SK-N-SH treated with all-trans-retinoic acid at 6 μM for 48 hours (cell line): Measurements from ENCODE around the gene SMCP.

Experiments
- ATAC-seq: fragments of 200-7000 bp; cut with Tn5 transposase; 3 replicates; pipeline ENCODE4 v1.9.1; 2020; ENCODE audit warnings: mild to moderate bottlenecking, moderate library complexity
- BACH2 ChIP-seq: fragments of 250-450 bp; sonication (Bioruptor Pico); IDR thresholded peaks from 2 replicates; pipeline ENCODE4 v1.9.0; 2021; ENCODE audit warnings: mild to moderate bottlenecking, borderline replicate concordance
- CSDC2 ChIP-seq: fragments of 250-450 bp; sonication (Bioruptor Pico); IDR thresholded peaks from 2 replicates; pipeline ENCODE4 v1.5.0; 2020; ENCODE audit warnings: mild to moderate bottlenecking, moderate library complexity
- ESRRG ChIP-seq: fragments of 250-450 bp; sonication (Bioruptor Pico); IDR thresholded peaks from 2 replicates; pipeline ENCODE4 v1.6.1; 2021; ENCODE audit warnings: mild to moderate bottlenecking
- GLIS3 ChIP-seq: fragments of 250-450 bp; sonication (Bioruptor Pico); IDR thresholded peaks from 2 replicates; pipeline ENCODE4 v1.5.0; 2020; ENCODE audit warnings: mild to moderate bottlenecking, moderate library complexity
- ISL1 ChIP-seq: fragments of 250-450 bp; sonication (Bioruptor Pico); IDR thresholded peaks from 2 replicates; pipeline ENCODE4 v2.1.2; 2022; ENCODE audit warnings: mild to moderate bottlenecking, moderate library complexity
- OSR1 ChIP-seq: fragments of 250-450 bp; sonication (Bioruptor Pico); IDR thresholded peaks from 2 replicates; pipeline ENCODE4 v1.8.0; 2022; ENCODE audit warnings: moderate library complexity, mild to moderate bottlenecking, inconsistent platforms
- PPARA ChIP-seq: fragments of 250-450 bp; sonication (Bioruptor Pico); IDR thresholded peaks from 2 replicates; pipeline ENCODE4 v1.5.0; 2020; ENCODE audit warnings: mild to moderate bottlenecking, borderline replicate concordance
- RARB ChIP-seq: fragments of 250-450 bp; sonication (Bioruptor Pico); IDR thresholded peaks from 2 replicates; pipeline ENCODE4 v1.8.0; 2021; ENCODE audit warnings: mild to moderate bottlenecking, moderate library complexity
- SNAI2 ChIP-seq: fragments of 250-450 bp; sonication (Bioruptor Pico); IDR thresholded peaks from 2 replicates; pipeline ENCODE4 v1.5.0; 2020; ENCODE audit warnings: mild to moderate bottlenecking, moderate library complexity
- TCF4 ChIP-seq: fragments of 250-450 bp; sonication (Bioruptor Pico); IDR thresholded peaks from 2 replicates; pipeline ENCODE4 v1.8.0; 2021; ENCODE audit warnings: mild to moderate bottlenecking, moderate library complexity, borderline replicate concordance
- TOX ChIP-seq: fragments of 250-450 bp; sonication (Bioruptor Pico); IDR thresholded peaks from 2 replicates; pipeline ENCODE4 v1.8.0; 2021; ENCODE audit warnings: mild to moderate bottlenecking, moderate library complexity, borderline replicate concordance
- ZC3H10 ChIP-seq: fragments of 250-450 bp; sonication (Bioruptor Pico); IDR thresholded peaks from 2 replicates; pipeline ENCODE4 v1.5.1; 2021; ENCODE audit warnings: mild to moderate bottlenecking, moderate library complexity
- ZFP3 ChIP-seq: fragments of 250-450 bp; sonication (Bioruptor Pico); IDR thresholded peaks from 2 replicates; pipeline ENCODE4 v1.5.0; 2020; ENCODE audit warnings: mild to moderate bottlenecking, moderate library complexity
- ZFP30 ChIP-seq: fragments of 450-650 bp; formaldehyde crosslinking; IDR thresholded peaks from 2 replicates; pipeline ENCODE4 v1.5.0; 2022; ENCODE audit warnings: mild to moderate bottlenecking, moderate library complexity
- ZNF565 ChIP-seq: fragments of 450-650 bp; formaldehyde crosslinking; conservative IDR thresholded peaks from 2 replicates; pipeline ENCODE4 v1.5.0; 2020; ENCODE audit warnings: low read depth, mild to moderate bottlenecking, moderate library complexity
- ZNF8 ChIP-seq: fragments of 450-650 bp; formaldehyde crosslinking; IDR thresholded peaks from 2 replicates; pipeline ENCODE4 v1.5.0; 2020; ENCODE audit warnings: mild to moderate bottlenecking, moderate library complexity
- TF ChIP-seq, protein P1 (sequence below): fragments of 250-450 bp; sonication (Bioruptor Pico); IDR thresholded peaks from 2 replicates; pipeline ENCODE4 v1.5.1; 2020; ENCODE audit warnings: low read depth, mild to moderate bottlenecking, moderate library complexity
- TF ChIP-seq, protein P2 (sequence below): fragments of 250-450 bp; sonication (Bioruptor Pico); IDR thresholded peaks from 2 replicates; pipeline ENCODE4 v1.8.0; 2020; ENCODE audit warnings: mild to moderate bottlenecking, moderate library complexity, borderline replicate concordance
- TF ChIP-seq, protein P3 (sequence below): fragments of 250-450 bp; sonication (Bioruptor Pico); IDR thresholded peaks from 2 replicates; pipeline ENCODE4 v1.5.0; 2020; ENCODE audit warnings: mild to moderate bottlenecking, moderate library complexity
- TF ChIP-seq, protein P4 (sequence below): fragments of 250-450 bp; sonication (Bioruptor Pico); IDR thresholded peaks from 2 replicates; pipeline ENCODE4 v1.5.1; 2021; ENCODE audit warnings: mild to moderate bottlenecking, moderate library complexity

The SMCP gene

DNA sequence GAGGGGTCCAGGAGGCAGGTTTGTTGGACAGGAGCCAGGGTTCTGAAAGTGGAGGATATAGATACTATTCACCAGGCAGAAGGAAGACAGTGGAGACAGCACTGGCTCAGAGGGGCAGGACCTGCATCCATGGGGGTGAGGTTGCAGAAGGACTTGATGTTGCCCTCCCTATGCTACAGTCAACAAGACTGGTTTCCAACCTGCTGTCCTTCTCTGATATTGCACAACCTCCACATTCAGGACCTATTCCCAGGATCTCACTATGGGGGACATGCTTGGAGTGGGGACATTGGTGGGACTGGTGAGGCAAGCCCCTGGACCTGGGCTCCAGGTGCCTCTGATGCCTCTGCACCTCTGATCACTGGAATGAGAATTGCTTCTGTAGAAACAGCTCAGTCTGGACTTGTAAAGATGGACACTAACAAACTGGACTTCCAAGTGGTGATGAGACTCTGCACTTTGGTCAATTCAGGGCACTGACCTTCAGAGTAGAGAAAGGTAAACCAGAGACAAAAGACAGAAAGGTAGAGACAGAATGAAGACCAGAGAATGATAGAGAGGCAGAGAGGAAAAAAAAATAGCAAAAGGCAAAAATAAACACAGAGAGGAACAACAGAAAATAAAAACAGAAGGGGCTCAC, 1.6 kb downstream of the SMCP start:
- no peak for ATAC-seq
- no peak for TF ChIP-seq TCF4 (CRISPR knock-in tag)
- TF ChIP-seq BACH2 (CRISPR knock-in tag) = no peak
- no peak for TF ChIP-seq CSDC2 (CRISPR knock-in tag)
- TF ChIP-seq RARB (CRISPR knock-in tag) = no peak
- TF ChIP-seq, protein P1, sequence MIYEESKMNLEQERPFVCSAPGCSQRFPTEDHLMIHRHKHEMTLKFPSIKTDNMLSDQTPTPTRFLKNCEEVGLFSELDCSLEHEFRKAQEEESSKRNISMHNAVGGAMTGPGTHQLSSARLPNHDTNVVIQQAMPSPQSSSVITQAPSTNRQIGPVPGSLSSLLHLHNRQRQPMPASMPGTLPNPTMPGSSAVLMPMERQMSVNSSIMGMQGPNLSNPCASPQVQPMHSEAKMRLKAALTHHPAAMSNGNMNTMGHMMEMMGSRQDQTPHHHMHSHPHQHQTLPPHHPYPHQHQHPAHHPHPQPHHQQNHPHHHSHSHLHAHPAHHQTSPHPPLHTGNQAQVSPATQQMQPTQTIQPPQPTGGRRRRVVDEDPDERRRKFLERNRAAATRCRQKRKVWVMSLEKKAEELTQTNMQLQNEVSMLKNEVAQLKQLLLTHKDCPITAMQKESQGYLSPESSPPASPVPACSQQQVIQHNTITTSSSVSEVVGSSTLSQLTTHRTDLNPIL (CRISPR knock-in tag) = no peak
- no peak for TF ChIP-seq ESRRG (CRISPR knock-in tag)

DNA sequence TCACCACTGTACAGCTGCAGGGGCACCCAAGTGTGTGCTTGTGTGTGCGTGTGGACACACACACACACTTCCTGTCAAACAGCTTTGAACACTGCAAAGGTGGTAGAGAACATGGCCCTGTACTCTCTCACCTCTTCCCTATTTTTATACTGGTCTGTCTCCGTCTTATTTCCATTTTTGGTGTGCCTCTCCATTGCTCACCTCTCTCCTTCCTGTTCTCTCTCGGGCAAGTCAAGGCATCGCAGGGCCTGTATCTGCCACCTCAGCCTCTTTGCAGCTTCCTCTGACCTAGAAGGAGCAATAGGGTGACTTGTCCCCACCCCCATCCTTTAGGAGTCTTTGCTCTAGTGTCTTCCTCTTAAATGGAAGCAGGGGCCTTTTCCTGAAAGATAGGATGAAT, 2.2 kb downstream of the SMCP start:
- ATAC-seq = no peak
- no peak for TF ChIP-seq BACH2 (CRISPR knock-in tag)
- TF ChIP-seq CSDC2 (CRISPR knock-in tag) = no peak
- no peak for TF ChIP-seq OSR1 (CRISPR knock-in tag)
- TF ChIP-seq ESRRG (CRISPR knock-in tag) = no peak
- no peak for TF ChIP-seq ZFP3
- no peak for TF ChIP-seq RARB (CRISPR knock-in tag)
- no peak for TF ChIP-seq PPARA (CRISPR knock-in tag)
- no peak for TF ChIP-seq ZC3H10
- TF ChIP-seq, protein P2, sequence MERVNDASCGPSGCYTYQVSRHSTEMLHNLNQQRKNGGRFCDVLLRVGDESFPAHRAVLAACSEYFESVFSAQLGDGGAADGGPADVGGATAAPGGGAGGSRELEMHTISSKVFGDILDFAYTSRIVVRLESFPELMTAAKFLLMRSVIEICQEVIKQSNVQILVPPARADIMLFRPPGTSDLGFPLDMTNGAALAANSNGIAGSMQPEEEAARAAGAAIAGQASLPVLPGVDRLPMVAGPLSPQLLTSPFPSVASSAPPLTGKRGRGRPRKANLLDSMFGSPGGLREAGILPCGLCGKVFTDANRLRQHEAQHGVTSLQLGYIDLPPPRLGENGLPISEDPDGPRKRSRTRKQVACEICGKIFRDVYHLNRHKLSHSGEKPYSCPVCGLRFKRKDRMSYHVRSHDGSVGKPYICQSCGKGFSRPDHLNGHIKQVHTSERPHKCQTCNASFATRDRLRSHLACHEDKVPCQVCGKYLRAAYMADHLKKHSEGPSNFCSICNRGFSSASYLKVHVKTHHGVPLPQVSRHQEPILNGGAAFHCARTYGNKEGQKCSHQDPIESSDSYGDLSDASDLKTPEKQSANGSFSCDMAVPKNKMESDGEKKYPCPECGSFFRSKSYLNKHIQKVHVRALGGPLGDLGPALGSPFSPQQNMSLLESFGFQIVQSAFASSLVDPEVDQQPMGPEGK (CRISPR knock-in tag) = no peak
- TF ChIP-seq, protein P1 (CRISPR knock-in tag) = no peak
- no peak for TF ChIP-seq ISL1 (CRISPR knock-in tag)
- no peak for TF ChIP-seq GLIS3 (CRISPR knock-in tag)
- TF ChIP-seq TOX (CRISPR knock-in tag) = no peak
- TF ChIP-seq, protein P3, sequence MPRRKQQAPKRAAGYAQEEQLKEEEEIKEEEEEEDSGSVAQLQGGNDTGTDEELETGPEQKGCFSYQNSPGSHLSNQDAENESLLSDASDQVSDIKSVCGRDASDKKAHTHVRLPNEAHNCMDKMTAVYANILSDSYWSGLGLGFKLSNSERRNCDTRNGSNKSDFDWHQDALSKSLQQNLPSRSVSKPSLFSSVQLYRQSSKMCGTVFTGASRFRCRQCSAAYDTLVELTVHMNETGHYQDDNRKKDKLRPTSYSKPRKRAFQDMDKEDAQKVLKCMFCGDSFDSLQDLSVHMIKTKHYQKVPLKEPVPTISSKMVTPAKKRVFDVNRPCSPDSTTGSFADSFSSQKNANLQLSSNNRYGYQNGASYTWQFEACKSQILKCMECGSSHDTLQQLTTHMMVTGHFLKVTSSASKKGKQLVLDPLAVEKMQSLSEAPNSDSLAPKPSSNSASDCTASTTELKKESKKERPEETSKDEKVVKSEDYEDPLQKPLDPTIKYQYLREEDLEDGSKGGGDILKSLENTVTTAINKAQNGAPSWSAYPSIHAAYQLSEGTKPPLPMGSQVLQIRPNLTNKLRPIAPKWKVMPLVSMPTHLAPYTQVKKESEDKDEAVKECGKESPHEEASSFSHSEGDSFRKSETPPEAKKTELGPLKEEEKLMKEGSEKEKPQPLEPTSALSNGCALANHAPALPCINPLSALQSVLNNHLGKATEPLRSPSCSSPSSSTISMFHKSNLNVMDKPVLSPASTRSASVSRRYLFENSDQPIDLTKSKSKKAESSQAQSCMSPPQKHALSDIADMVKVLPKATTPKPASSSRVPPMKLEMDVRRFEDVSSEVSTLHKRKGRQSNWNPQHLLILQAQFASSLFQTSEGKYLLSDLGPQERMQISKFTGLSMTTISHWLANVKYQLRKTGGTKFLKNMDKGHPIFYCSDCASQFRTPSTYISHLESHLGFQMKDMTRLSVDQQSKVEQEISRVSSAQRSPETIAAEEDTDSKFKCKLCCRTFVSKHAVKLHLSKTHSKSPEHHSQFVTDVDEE (CRISPR knock-in tag) = no peak
- TF ChIP-seq, protein P4, sequence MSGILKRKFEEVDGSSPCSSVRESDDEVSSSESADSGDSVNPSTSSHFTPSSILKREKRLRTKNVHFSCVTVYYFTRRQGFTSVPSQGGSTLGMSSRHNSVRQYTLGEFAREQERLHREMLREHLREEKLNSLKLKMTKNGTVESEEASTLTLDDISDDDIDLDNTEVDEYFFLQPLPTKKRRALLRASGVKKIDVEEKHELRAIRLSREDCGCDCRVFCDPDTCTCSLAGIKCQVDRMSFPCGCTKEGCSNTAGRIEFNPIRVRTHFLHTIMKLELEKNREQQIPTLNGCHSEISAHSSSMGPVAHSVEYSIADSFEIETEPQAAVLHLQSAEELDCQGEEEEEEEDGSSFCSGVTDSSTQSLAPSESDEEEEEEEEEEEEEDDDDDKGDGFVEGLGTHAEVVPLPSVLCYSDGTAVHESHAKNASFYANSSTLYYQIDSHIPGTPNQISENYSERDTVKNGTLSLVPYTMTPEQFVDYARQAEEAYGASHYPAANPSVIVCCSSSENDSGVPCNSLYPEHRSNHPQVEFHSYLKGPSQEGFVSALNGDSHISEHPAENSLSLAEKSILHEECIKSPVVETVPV (CRISPR knock-in tag) = no peak
- no peak for TF ChIP-seq ZFP30
- TF ChIP-seq SNAI2 = no peak

DNA sequence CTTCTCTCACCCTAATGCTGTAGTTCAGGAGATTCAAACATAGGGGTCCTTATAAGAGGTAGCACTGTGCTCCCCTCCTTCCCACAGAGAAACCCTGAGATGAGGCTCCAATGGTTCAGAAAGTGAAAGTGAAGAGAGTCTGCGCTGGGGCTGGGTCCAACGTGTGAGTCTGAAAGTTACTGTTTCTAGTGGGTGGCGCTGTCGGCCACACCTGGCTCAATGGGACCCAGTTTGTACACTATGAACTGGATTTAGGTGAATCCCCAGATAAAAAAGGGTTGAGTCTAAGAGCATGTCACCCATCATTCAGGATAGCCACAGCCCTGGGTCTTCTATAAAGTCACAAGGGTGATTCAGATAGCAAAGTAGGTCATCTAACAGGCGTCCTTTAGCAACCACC, 2.8 kb downstream of the SMCP start:
- TF ChIP-seq ZNF8 (no peak), ISL1 (CRISPR knock-in tag) (no peak), SNAI2 (no peak)
- ATAC-seq = no peak; the same call in 2 of the 3 replicates

DNA sequence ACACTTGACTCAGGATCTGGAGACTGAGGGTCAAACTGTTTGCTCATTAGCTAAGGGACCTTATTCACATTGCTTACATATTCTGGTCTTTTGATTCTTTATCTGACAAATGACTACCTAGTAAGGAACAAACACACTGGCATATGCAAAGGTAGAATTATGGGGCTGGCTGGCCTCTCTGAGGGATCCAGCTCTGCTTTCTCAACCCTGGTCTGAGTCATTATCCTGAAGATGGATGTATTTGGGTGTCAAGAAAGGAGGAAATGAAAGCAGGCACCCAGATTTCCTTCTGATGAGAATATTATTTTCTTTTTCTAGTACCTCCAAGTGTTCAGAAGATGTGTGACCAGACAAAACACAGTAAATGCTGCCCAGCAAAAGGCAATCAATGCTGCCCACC, 6.0 kb downstream of the SMCP start:
- no peak for ATAC-seq
- TF ChIP-seq ESRRG (CRISPR knock-in tag) (no peak), CSDC2 (CRISPR knock-in tag) (no peak), BACH2 (CRISPR knock-in tag) (no peak), TCF4 (CRISPR knock-in tag) (no peak), SNAI2 (no peak), GLIS3 (CRISPR knock-in tag) (no peak), ZNF565 (no peak), ISL1 (CRISPR knock-in tag) (no peak), TOX (CRISPR knock-in tag) (no peak)
- TF ChIP-seq, protein P3 (CRISPR knock-in tag) = no peak
- TF ChIP-seq, protein P4 (CRISPR knock-in tag) = no peak
